Adrenal gland (tissue), 12 donors: ENCODE results near the gene HYOU1. TPM values are rescaled to one million over a fixed set of nuclear protein-coding genes. Genes with fewer than 3 reads are reported as not detected.

Experiments
- DNase-seq, 7 donors: peaks; one replicate each; pipeline ENCODE4 v3.0.0-alpha.2; 2019 to 2020
- H3K27ac ChIP-seq, 5 donors: fragments of 200-600 bp; sonication (generic) in 4 of 5; 1 replicate in 3 of 5; 2 replicates in 2 of 5; pipeline versions ENCODE4 v1.5.1 to v1.8.0; 2016 to 2020; ENCODE audit warnings: mild to moderate bottlenecking in 1 of 5
- H3K27me3 ChIP-seq: fragments of 200-600 bp; 2 replicates; pipeline ENCODE4 v1.8.0; 2021
- H3K36me3 ChIP-seq, 2 donors: fragments of 200-600 bp; replicated peaks in 1 of 2; 1 replicate in 1 of 2; 2 replicates in 1 of 2; pipeline versions ENCODE4 v1.5.1 to v1.8.0; 2018 to 2022
- H3K4me1 ChIP-seq, 2 donors: fragments of 200-600 bp; replicated peaks in 1 of 2; 1 replicate in 1 of 2; 2 replicates in 1 of 2; pipeline versions ENCODE4 v1.5.1 to v1.8.0; 2018 to 2021
- H3K4me3 ChIP-seq, 4 donors: fragments of 200-600 bp; sonication (generic) in 3 of 4; one replicate each; pipeline ENCODE4 v1.5.1; 2016 to 2018
- H3K9me3 ChIP-seq, 3 donors: fragments of 200-600 bp; sonication (generic) in 1 of 3; replicated peaks in 1 of 3; 1 replicate in 2 of 3; 2 replicates in 1 of 3; pipeline versions ENCODE4 v1.5.1 to v1.8.0; 2016 to 2021
- POLR2A ChIP-seq, 2 donors: fragments of 450-650 bp; IDR thresholded peaks; one replicate each; pipeline ENCODE4 v1.6.1; 2017; ENCODE audit warnings: antibody characterized with exemption in 2 of 2, mild to moderate bottlenecking in 2 of 2, moderate library complexity in 1 of 2
- WGBS, 4 donors: extraction: QIAGEN DNeasy Blood & Tissue Kit in 2 of 4; methylation state at CpG; one replicate each; pipeline versions ENCODE4 v1.1.5 to v1.1.7; 2013 to 2017; 5-methylcytosine and 5-hydroxymethylcytosine counted together
- intact Hi-C, 2 donors: fragments of 100-400 bp; cut with DNase I; formaldehyde crosslinking; loops; one replicate each; pipeline versions ENCODE4 v1.14.1 to v1.15.0; 2022 to 2023
- microRNA-seq, 3 donors: library from miRNA; unstranded; fragments of <30 nt; microRNA quantifications; one replicate each; pipeline ENCODE4, GENCODE V29; 2017 to 2020
- polyA plus RNA-seq, 3 donors: library from polyadenylated mRNA; stranded (reverse); fragments of 200-250 nt in 2 of 3; fragments of 350-450 nt in 1 of 3; fragmentation: Illumina TruSeq in 1 of 3; extraction: RNeasy Lipid Tissue Mini Kit (QIAGEN cat#74804) in 1 of 3; gene quantifications; one replicate each; pipeline ENCODE4 v1.2.3, GENCODE V29; 2013 to 2014
- small RNA-seq, 2 donors: library from RNA; depleted of rRNA; stranded (forward); fragments of <200 nt; gene quantifications; one replicate each; pipeline ENCODE3, GENCODE V24; 2016
- total RNA-seq, 9 donors: library from RNA; depleted of rRNA in 4 of 9; stranded (reverse); fragments of >200 nt in 4 of 9; fragments of 120-200 nt in 1 of 9; fragmentation: NEBNext Ultra II Directional in 1 of 9; extraction: Animal tissue kit (Norgen Biotek cat#: 25700) in 1 of 9; gene quantifications; one replicate each; pipeline versions ENCODE4 v1.1.0 to v1.2.4, GENCODE V29; 2013 to 2023
- TF ChIP-seq, protein P1 (sequence below), 6 experiments: fragments of 450-650 bp in 4 of 6; fragments of 200-600 bp in 2 of 6; sonication (generic) in 1 of 6; IDR thresholded peaks; 1 replicate in 5 of 6; 2 replicates in 1 of 6; pipeline versions ENCODE4 v1.5.1 to v1.8.0; 2016 to 2021; ENCODE audit warnings: antibody characterized with exemption in 6 of 6, mild to moderate bottlenecking in 2 of 6, moderate library complexity in 1 of 6
- donor health status: healthy with polysubstance abuse.
- donor health status: Bipolar disorder and iron deficiency.
- donor health status: DM: yes; HTN: yes; CAD: no.
- donor health status: DM: no; HTN: no; CAD: no.
- donor health status: DM: no; HTN: no; CAD: no.
- donor health status: DM: yes; HTN: yes; CAD: no.

Gene HYOU1
- total and polyA plus RNA-seq, 12 donors = 43.5 to 301 (median 69.3) TPM

DNA sequence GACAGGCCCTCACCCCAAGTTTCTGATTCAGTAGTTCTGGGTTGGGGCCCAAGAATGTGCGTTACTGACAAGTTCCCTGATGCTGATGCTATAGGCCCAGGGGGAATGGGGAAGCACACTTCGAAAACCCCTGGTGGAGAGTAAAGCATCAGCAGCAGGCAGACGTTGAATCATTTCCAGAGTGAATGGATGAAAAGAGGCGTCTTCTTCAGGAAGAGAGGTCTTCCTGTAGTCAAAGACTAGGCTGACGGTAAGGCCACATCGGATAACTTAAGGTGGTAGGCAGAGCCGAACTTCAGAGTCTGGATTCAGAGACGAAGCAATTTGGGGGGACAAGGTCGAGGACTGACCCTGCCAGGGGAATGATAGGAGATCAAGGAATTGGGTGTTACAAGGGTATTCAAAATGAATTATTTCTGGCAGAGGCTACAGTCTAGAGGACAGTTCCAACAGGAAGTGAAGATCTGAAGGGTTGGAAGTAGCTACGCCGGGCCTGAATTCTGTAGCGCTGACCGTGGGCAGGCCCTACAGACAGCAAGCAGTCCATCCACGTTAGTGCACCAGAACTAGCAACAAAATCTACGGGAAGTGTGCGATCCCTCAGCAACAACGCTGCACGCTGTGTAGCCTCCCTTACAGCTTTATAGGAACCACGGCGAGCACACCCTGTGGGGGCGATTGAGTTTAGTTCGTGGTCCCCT lies 59.9 kb downstream of the HYOU1 start:
- H3K27me3 ChIP-seq = no peaks in the 10 kb centered on the region
- TF ChIP-seq POLR2A (IDR thresholded peaks at IDR 0.05) = no peak
- TF ChIP-seq, protein P1, sequence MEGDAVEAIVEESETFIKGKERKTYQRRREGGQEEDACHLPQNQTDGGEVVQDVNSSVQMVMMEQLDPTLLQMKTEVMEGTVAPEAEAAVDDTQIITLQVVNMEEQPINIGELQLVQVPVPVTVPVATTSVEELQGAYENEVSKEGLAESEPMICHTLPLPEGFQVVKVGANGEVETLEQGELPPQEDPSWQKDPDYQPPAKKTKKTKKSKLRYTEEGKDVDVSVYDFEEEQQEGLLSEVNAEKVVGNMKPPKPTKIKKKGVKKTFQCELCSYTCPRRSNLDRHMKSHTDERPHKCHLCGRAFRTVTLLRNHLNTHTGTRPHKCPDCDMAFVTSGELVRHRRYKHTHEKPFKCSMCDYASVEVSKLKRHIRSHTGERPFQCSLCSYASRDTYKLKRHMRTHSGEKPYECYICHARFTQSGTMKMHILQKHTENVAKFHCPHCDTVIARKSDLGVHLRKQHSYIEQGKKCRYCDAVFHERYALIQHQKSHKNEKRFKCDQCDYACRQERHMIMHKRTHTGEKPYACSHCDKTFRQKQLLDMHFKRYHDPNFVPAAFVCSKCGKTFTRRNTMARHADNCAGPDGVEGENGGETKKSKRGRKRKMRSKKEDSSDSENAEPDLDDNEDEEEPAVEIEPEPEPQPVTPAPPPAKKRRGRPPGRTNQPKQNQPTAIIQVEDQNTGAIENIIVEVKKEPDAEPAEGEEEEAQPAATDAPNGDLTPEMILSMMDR (IDR thresholded peaks at IDR 0.05) = peak in 1 of 6 experiments; percentile 16
- H3K36me3 ChIP-seq = peaks cover 0 to 24% of the 10 kb centered on the region in 2 donors
- intact Hi-C loops = no loop called here
- peak overlapping the region in 2 of 5 donors; percentile 85 to 95 for H3K27ac ChIP-seq
- WGBS, 4 donors = 18 to 31% (median 22%) methylated on average over 17 to 22 of the region's 22 CpGs
- H3K4me1 ChIP-seq = peaks cover 11 to 24% of the 10 kb centered on the region in 2 donors
- DNase-seq = no peak
- peak overlapping the region in 3 of 4 donors; percentile 35 to 79 (median 53) for H3K4me3 ChIP-seq
- H3K9me3 ChIP-seq = no peaks in the 10 kb centered on the region

Small RNA genes within 50 kb of the gene (microRNA-seq; reads per million reads assigned to microRNA genes)
- gene MIR3656 = 0 to 0.28 (median 0) reads per million in 3 donors

Small RNA genes within 50 kb of the gene (small RNA-seq; reads per million reads assigned to genes)
- 0 reads per million in 2 donors for gene AP003392.2
- gene RF00017 = 0 reads per million in 2 donors
- gene RF00019 = 0 reads per million in 2 donors

Other genes with a start within 250 kb of the HYOU1 start
- gene CXCR5, start 173.3 kb downstream of the HYOU1 start, total RNA-seq = under 1 TPM in 4 of 9 donors, not detected in 5; 0.04 to 0.17 (median 0.11) TPM
- gene CXCR5, start 173.3 kb downstream of the HYOU1 start, polyA plus RNA-seq = under 1 TPM in 2 of 3 donors, not detected in 1; 0.24 to 0.27 TPM
- 100 to 1,000 TPM in 2 of 9 donors, 10 to 100 TPM in 6, 1 to 10 TPM in 1; 6.9 to 108 (median 55.2) TPM for gene BCL9L, start 131.3 kb downstream of the HYOU1 start, total RNA-seq
- 10 to 100 TPM in 2 of 3 donors, 1 to 10 TPM in 1; 7.8 to 47.7 (median 18.3) TPM for gene BCL9L, start 131.3 kb downstream of the HYOU1 start, polyA plus RNA-seq
- under 1 TPM in 1 of 9 donors, not detected in 8; 0.39 TPM for gene UPK2, start 100.9 kb downstream of the HYOU1 start, total RNA-seq
- 1 to 10 TPM in 1 of 3 donors, under 1 TPM in 1, not detected in 1; 0.64 to 1.0 TPM for gene UPK2, start 100.9 kb downstream of the HYOU1 start, polyA plus RNA-seq
- under 1 TPM in 1 of 9 donors, not detected in 8; 0.22 TPM for gene FOXR1, start 85.4 kb downstream of the HYOU1 start, total RNA-seq
- not detected for gene FOXR1, start 85.4 kb downstream of the HYOU1 start, polyA plus RNA-seq
- gene CENATAC, start 59.1 kb downstream of the HYOU1 start, total RNA-seq = 10 to 100 TPM; 15.4 to 73.6 (median 30.5) TPM
- gene CENATAC, start 59.1 kb downstream of the HYOU1 start, polyA plus RNA-seq = 100 to 1,000 TPM in 2 of 3 donors, 10 to 100 TPM in 1; 15.7 to 157 (median 137) TPM
- 1,000 to 10,000 TPM in 5 of 9 donors, 100 to 1,000 TPM in 4; 935 to 1,825 (median 1,024) TPM for gene RPS25, start 38.9 kb downstream of the HYOU1 start, total RNA-seq
- 1,000 to 10,000 TPM; 1,048 to 1,678 (median 1,557) TPM for gene RPS25, start 38.9 kb downstream of the HYOU1 start, polyA plus RNA-seq
- gene TRAPPC4, start 38.4 kb downstream of the HYOU1 start, total RNA-seq = 100 to 1,000 TPM in 3 of 9 donors, 10 to 100 TPM in 6; 43.4 to 149 (median 88.0) TPM
- gene TRAPPC4, start 38.4 kb downstream of the HYOU1 start, polyA plus RNA-seq = 100 to 1,000 TPM in 1 of 3 donors, 10 to 100 TPM in 2; 32.5 to 134 (median 32.9) TPM
- gene SLC37A4, start 26.3 kb downstream of the HYOU1 start, total RNA-seq = 10 to 100 TPM; 15.8 to 38.9 (median 21.9) TPM
- 10 to 100 TPM in 2 of 3 donors, 1 to 10 TPM in 1; 9.2 to 29.3 (median 25.5) TPM for gene SLC37A4, start 26.3 kb downstream of the HYOU1 start, polyA plus RNA-seq
- 10 to 100 TPM; 32.8 to 65.1 (median 55.2) TPM for gene VPS11, start 10.6 kb upstream of the HYOU1 start, total RNA-seq
- gene VPS11, start 10.6 kb upstream of the HYOU1 start, polyA plus RNA-seq = 100 to 1,000 TPM in 2 of 3 donors, 10 to 100 TPM in 1; 60.6 to 146 (median 133) TPM
- gene HMBS, start 27.7 kb upstream of the HYOU1 start, total RNA-seq = 10 to 100 TPM; 10.9 to 37.2 (median 28.6) TPM
- gene HMBS, start 27.7 kb upstream of the HYOU1 start, polyA plus RNA-seq = 10 to 100 TPM; 30.1 to 33.4 (median 31.3) TPM
- 10 to 100 TPM; 34.3 to 65.5 (median 53.1) TPM for gene DPAGT1, start 44.6 kb upstream of the HYOU1 start, total RNA-seq
- gene DPAGT1, start 44.6 kb upstream of the HYOU1 start, polyA plus RNA-seq = 10 to 100 TPM; 26.8 to 73.9 (median 33.5) TPM
- gene C2CD2L, start 50.1 kb upstream of the HYOU1 start, total RNA-seq = 10 to 100 TPM in 6 of 9 donors, 1 to 10 TPM in 3; 4.5 to 14.2 (median 11.5) TPM
- gene C2CD2L, start 50.1 kb upstream of the HYOU1 start, polyA plus RNA-seq = 10 to 100 TPM in 2 of 3 donors, 1 to 10 TPM in 1; 8.1 to 15.8 (median 10.8) TPM
- 10 to 100 TPM in 8 of 9 donors, 1 to 10 TPM in 1; 7.4 to 39.1 (median 21.4) TPM for gene HINFP, start 64.4 kb upstream of the HYOU1 start, total RNA-seq
- gene HINFP, start 64.4 kb upstream of the HYOU1 start, polyA plus RNA-seq = 10 to 100 TPM; 15.3 to 33.6 (median 24.0) TPM
- gene ABCG4, start 91.8 kb upstream of the HYOU1 start, total RNA-seq = under 1 TPM in 8 of 9 donors, not detected in 1; 0.08 to 0.60 (median 0.27) TPM
- gene ABCG4, start 91.8 kb upstream of the HYOU1 start, polyA plus RNA-seq = 1 to 10 TPM in 1 of 3 donors, under 1 TPM in 2; 0.20 to 1.1 (median 0.48) TPM
- gene NLRX1, start 111.5 kb upstream of the HYOU1 start, total RNA-seq = 10 to 100 TPM; 10.1 to 32.7 (median 29.7) TPM
- 10 to 100 TPM in 1 of 3 donors, 1 to 10 TPM in 2; 5.5 to 10.1 (median 7.4) TPM for gene NLRX1, start 111.5 kb upstream of the HYOU1 start, polyA plus RNA-seq
- gene NHERF4, start 128.3 kb upstream of the HYOU1 start, total RNA-seq = under 1 TPM in 1 of 9 donors, not detected in 8; 0.14 TPM
- under 1 TPM in 2 of 3 donors, not detected in 1; 0.17 to 0.24 TPM for gene NHERF4, start 128.3 kb upstream of the HYOU1 start, polyA plus RNA-seq
- gene CBL, start 149.1 kb upstream of the HYOU1 start, total RNA-seq = 10 to 100 TPM in 7 of 9 donors, 1 to 10 TPM in 2; 5.3 to 21.9 (median 13.8) TPM
- gene CBL, start 149.1 kb upstream of the HYOU1 start, polyA plus RNA-seq = 10 to 100 TPM in 1 of 3 donors, 1 to 10 TPM in 2; 4.9 to 13.4 (median 6.2) TPM